CD1c-positive myeloid dendritic cell (primary cell): ENCODE results near the gene NTM.

ENCODE experiments used
- DNase-seq: peaks from one replicate; pipeline ENCODE4 v3.0.0-alpha.2; 2016; ENCODE audit errors: extremely low spot score

Gene NTM

GRCh38 chr11:131767421-131767820 is 397.0 kb downstream of the NTM start:
- DNase-seq: no peak

GRCh38 chr11:131770801-131771200 is 400.4 kb downstream of the NTM start:
- DNase-seq: no peak

- no peak for DNase-seq
These were observed 401.1 kb downstream of the NTM start for GRCh38 chr11:131771471-131771870.

GRCh38 chr11:131773626-131774025 is 403.2 kb downstream of the NTM start:
- DNase-seq: no peak

- no peak for DNase-seq
These were observed 405.8 kb downstream of the NTM start for GRCh38 chr11:131776211-131776610.

GRCh38 chr11:131785801-131786200 is 415.4 kb downstream of the NTM start:
- no peak for DNase-seq

- no peak for DNase-seq
These were observed 416.7 kb downstream of the NTM start for GRCh38 chr11:131787119-131787518.

GRCh38 chr11:131790586-131790985 is 420.2 kb downstream of the NTM start:
- no peak for DNase-seq

- DNase-seq: no peak
These were observed 421.8 kb downstream of the NTM start for GRCh38 chr11:131792243-131792642.

GRCh38 chr11:131796089-131796488 is 425.7 kb downstream of the NTM start:
- DNase-seq: no peak

GRCh38 chr11:131796541-131796940 is 426.1 kb downstream of the NTM start:
- DNase-seq: no peak

GRCh38 chr11:131800452-131800851 is 430.0 kb downstream of the NTM start:
- DNase-seq: no peak

GRCh38 chr11:131802440-131803115 is 432.2 kb downstream of the NTM start:
- DNase-seq: no peak

- no peak for DNase-seq
These were observed 437.5 kb downstream of the NTM start for GRCh38 chr11:131807876-131808275.

- DNase-seq: no peak
These were observed 438.1 kb downstream of the NTM start for GRCh38 chr11:131808470-131808869.

GRCh38 chr11:131809203-131809918 is 438.9 kb downstream of the NTM start:
- no peak for DNase-seq

GRCh38 chr11:131810541-131810940 is 440.1 kb downstream of the NTM start:
- no peak for DNase-seq

- DNase-seq: no peak
These were observed 441.0 kb downstream of the NTM start for GRCh38 chr11:131811383-131811782.

GRCh38 chr11:131814108-131814507 is 443.7 kb downstream of the NTM start:
- DNase-seq: peak; percentile 11

- DNase-seq: no peak
These were observed 445.2 kb downstream of the NTM start for GRCh38 chr11:131815590-131815989.

GRCh38 chr11:131816051-131816450 is 445.6 kb downstream of the NTM start:
- DNase-seq: no peak

GRCh38 chr11:131817687-131818188 is 447.3 kb downstream of the NTM start:
- no peak for DNase-seq

GRCh38 chr11:131819865-131820264 is 449.4 kb downstream of the NTM start:
- no peak for DNase-seq
